Right forelimb (tissue), 1 donor: Measurements from ENCODE around the gene ZFP92.
"Not testable (repeated sequence)": the region's sequence is repeated elsewhere in the genome, so short reads cannot be mapped to it uniquely, and the experiment has no call there.

ENCODE experiments used
- DNase-seq: peaks from one replicate; pipeline ENCODE4 v3.0.0-alpha.2; 2018

ZFP92 gene

DNA sequence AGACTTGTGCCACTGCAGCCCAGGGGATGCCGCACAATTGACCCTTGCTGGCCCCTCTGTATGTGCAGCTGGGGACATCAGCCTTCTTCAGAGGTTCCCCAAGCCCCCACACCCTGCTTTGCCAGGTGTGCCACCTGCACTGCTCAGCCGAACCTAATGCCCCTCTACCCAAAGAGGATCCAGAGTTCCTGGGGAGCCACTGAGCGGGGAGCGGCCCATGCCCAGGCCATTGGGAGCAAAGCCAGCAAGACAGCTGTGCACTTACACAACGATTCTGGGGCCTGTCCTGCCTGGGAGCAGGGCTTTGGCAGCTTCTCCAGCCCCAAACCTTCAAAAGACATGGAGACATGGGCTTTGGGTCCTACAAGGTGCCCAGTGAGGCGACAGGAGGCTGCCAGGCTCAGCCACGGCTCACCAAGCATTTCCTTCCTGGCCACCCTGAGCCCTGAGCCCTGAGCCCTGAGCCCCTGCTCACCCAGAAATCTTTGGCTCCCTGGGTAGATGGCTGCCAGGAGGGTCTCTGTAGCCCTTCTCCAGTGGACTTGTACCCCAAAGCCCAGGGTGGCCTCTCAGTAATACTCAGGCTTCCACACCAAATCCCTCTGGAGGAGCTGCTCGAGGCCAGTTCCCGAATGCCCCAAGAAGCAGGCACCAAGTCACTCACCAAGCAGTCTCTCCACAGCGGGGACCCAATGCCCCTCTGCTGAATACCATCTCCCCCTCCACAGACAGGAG, 23.1 kb upstream of the ZFP92 start:
- DNase-seq, result no peak

DNA sequence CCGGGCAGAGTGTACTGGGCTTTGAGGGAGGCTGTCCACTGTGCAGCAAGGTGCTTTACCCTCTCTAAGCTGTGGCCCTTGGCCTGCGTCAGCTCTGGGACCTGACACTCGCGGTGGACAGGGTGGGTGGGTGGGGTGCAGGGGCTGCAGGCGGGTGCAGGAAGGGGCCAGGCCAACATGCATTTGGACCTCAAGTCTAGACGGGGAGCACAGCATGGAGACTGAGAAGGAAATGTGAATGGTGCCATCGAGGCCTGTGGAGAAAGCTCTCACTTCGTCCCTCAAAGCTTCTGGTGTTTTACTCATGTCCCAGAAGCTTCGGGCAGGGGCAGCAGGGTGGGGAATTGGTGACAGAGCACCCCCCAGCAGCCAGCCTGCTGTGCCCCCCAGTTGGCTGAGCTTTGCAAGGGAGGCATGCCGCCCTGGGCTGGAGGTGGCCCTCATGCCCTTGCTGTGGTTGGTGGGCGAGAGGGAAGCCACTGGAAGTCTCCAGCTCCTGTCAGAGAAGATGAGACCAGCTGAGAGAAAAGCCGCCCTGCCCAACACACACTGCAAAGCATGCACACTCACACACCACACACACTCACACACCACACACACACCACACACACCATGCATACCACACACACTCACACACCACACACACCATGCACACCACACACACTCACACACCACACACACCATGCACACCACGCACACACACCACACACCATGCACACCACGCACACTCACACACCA, 22.4 kb upstream of the ZFP92 start:
- no peak for DNase-seq

DNA sequence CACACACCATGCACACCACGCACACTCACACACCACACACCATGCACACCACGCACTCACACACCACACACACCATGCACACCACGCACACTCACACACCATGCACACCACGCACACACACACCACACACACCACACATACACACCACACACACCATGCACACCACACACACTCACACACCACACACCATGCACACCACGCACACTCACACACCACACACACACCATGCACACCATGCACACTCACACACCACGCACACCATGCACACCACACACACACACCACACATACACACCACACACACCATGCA, 21.9 kb upstream of the ZFP92 start:
- not testable (repeated sequence) for DNase-seq

GRCh38 chrX:153392642-153393321, 18.5 kb upstream of the ZFP92 start:
- DNase-seq, result no peak

DNA sequence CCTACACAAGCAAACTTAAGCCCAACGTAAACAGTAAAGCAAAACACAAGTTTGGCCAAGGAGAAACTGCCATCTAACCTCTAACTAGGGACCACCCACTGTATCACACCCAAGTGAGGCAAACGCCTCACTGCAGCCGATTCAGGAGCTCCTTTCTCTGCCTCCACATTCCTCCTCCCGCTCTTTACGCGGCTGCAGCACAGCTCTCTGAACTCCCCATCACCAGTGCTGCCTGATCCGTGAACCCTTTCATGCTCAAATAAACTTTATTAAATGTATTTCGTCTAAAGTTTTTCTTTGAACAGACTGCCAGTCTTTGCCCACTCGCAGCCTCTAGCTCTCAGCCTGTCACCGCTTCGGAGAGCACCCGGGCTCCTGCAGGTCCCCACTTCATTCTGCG, 16.7 kb upstream of the ZFP92 start:
- DNase-seq, result no peak

DNA sequence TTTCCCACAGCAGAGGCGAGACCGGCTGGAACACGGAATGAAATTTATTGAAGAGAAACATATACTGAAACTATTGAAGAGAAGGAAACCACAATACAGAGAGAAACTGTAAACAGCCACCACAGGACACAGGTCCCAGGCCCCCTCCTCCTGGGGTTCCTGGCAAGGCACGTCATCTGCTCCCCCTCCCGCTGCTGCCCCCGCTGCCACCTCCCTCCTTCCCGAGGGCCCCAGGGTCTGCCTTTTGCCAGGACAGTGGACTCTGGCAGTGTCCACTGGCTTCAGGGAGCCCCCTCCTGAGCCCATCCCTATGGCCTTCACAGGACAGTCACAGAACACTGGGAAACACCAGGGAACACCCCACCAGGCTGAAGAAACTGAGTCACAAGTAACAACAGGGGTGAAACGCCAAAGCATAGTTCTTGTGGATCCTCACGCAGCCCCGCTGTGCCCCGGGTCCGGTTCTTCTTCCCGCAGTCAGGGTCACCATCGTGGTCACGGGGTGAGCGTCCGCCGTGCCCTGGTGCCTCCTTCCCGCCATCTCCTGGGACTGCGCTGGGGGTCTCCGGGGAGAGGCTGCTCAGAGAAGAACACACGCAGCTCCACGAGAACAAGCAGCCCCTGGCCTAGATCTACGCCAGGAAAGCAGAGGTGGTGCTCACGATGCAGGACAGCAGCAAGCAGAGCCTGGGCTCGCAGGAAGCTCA, 15.5 kb upstream of the ZFP92 start:
- DNase-seq, result no peak

GRCh38 chrX:153396320-153397195, 14.7 kb upstream of the ZFP92 start:
- no peak for DNase-seq

GRCh38 chrX:153397256-153397960, 13.9 kb upstream of the ZFP92 start:
- no peak for DNase-seq

DNA sequence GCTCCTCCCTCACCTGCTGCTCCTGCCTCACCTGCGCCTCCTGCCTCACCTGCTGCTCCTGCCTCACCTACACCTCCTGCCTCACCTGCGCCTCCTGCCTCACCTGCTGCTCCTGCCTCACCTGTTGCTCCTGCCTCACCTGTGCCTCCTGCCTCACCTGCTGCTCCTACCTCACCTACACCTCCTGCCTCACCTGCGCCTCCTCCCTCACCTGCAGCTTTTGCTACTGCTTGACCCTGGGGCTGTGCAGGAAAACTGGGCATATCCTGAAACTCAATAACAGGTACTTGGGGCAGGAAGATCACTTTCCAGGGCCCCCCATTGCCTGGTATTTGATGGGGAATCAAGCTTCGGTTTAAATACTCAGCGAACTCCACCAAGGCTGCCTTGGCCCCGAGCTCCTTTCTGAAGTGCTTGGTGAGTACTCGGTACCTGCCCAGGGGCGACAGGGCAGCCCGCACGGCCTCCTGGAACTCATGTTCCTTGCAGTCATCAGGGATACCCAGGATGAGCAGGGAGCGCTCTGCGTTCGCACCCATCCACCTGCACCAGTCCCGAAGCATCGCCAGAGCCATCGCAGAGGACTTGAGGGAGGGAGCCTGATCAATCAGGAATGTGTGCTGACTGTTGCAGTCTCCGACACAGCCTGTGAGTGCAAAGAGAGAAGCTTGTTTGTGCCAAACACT, 12.9 kb upstream of the ZFP92 start:
- DNase-seq, result no peak

DNA sequence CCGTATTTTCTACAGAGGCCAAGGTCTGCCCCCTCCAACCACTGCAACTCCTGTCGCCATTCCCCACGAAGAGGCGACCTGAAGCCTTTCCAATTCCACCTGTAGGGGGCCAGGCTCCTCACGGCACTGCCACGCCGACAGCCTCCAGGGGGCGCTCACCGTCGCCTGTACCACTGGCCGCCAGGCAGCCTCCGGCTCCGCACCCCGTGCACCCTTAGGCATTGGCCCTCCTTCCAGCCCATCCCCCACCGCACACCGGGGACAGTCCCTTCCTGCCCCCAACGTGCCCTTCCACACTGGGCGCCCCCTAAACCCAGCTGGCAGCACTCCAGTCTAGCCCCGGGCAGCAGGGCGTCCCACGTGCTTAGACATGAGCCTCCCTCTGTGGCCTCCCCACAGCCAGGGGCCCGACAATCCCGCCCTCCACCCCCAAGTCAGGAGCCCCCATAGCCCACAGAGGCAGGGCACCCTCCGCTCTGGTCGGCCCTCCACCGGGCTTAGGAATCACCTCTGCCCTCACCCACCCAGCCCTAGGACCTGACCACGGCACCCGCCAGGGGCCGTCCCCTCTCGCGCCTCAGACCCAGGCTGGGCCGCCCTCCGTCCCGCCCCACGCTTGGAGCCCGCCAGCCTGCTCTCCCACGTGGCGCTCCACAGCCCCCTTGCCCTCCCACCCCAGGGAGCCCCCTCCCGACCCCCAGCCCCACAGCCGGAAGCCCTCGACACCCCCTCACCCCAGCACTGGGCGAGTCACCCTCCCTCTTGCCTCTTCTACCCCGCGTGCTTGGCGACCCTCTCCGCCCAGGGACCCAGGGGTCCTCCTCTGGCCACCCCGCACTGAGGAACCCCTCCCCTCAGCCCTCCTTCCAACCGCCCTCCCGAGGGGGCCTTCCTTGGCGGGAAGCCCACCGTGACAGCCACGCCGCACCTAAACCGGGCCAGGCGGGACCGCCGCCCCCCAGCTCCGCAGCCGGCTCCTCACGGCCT, 10.8 kb upstream of the ZFP92 start:
- DNase-seq, result no peak

- no peak for DNase-seq
Measured at GRCh38 chrX:153401133-153401764, 10.0 kb upstream of the ZFP92 start, which contains the start of gene PNMA6E. TSS of gene PNMA6E (minus strand) at chrX:153401350. CDS start at chrX:153398849, 2,501 bp downstream.

- not testable (repeated sequence) for DNase-seq
Measured at GRCh38 chrX:153404333-153404732, 6.9 kb upstream of the ZFP92 start.

GRCh38 chrX:153405426-153405825, 5.8 kb upstream of the ZFP92 start:
- no peak for DNase-seq

GRCh38 chrX:153406011-153406410, 5.3 kb upstream of the ZFP92 start:
- no peak for DNase-seq

DNA sequence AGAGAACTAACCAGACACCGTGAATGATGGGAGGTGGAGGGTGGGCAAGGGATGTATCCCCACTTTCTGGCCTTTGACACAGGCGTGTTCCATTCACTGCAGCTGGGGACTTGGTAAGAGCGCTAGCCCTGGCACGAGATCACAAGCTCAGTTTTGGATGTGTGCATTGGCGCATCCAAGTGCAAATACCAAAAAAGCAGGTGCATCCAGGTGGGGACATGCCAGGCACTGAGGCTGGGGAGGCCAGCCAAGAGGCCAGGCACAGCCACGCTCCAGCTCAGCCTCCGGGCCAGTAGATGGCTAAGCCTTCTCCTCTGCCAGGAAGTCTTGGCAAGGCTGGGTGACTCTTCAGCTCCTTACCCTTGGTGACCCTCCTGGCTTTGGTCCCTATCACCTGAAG, 4.4 kb upstream of the ZFP92 start:
- DNase-seq, result no peak

DNA sequence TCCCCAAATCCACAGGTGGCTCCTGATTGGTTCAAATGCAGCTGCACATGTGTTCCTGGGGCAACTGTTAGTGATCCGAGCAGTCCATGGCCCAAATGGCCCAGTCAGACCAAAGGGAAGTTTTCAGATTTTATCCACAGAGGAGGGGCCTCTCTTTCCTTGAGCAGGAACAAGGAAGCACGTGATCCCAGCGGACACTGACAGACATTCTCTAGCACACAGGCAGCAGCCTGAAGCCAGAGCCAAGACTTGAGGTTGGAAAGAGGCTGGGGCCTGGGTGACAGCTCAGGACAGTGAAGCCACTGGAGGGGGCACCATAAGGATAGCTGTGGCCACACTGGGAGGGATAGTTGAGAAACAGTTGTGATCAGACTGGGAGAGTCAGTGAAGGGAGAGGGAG, 3.5 kb upstream of the ZFP92 start:
- DNase-seq, result no peak

GRCh38 chrX:153408221-153408721, 3.0 kb upstream of the ZFP92 start:
- no peak for DNase-seq

GRCh38 chrX:153408871-153409351, 2.4 kb upstream of the ZFP92 start:
- no peak for DNase-seq
